AG09309 (cell line): Measurements from ENCODE around the gene PSME1.

Source experiments
- DNase-seq: peaks from one replicate; pipeline ENCODE4 v3.0.0-alpha.2; 2010; ENCODE audit warnings: low read depth
- H3K4me3 ChIP-seq: 2 replicates; pipeline ENCODE4 v1.5.1; 2011; ENCODE audit warnings: mild to moderate bottlenecking, low read depth, low read length, moderate library complexity; ENCODE audit not compliant: control insufficient read depth
- CTCF ChIP-seq: IDR thresholded peaks from 2 replicates; pipeline ENCODE4 v1.5.1; 2011; ENCODE audit warnings: mild to moderate bottlenecking, low read depth, low read length, inconsistent platforms; ENCODE audit not compliant: insufficient read depth, control insufficient read depth; ENCODE audit errors: missing control alignments

The PSME1 gene

DNA sequence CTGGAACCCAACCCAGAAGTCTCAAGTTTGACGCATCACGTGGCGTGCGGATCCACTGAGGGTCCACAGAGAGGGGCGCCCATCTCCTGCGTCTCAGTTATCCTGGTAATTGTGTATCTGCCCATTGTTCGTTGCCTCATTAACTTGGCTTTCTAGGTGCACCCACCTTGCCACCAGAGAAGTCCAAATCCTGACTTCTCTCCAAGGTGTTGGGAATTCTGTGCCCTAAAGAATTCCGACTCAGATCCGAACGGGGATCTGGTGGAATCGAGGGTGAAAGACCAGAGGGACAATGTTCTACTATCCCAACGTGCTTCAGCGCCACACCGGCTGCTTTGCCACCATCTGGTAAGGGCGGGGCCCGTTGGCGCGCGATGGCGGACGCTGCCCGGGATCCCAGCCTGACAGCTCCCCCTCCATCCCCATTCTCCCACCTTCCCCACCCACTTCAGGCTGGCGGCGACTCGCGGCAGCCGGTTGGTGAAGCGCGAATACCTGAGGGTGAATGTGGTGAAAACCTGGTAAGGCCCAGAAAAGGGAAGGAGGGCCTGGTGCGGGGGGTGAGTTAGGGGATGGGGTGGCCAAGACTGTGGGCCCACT, 36.4 kb downstream of the PSME1 start:
- DNase-seq, result no peak
- TF ChIP-seq CTCF, result no peak
- H3K4me3 ChIP-seq, result no peak overlapping the region

DNA sequence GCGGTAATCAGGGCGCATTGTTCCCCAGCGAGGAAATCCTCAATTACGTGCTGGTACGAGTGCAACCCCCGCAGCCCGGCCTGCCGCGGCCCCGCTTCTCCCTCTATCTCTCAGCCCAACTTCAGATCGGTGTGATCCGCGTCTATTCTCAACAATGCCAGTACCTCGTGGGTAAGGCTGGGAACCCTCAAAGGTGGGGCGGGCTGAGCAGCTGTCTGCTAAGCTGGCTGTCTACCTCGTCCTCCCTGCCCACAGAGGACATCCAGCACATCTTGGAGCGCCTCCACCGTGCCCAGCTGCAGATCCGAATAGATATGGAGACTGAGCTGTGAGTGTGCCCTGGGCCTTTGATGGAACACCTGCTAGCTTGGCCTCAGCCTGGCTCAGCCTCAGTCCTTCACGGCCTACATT, 36.9 kb downstream of the PSME1 start:
- no peak overlapping the region for H3K4me3 ChIP-seq
- no peak for TF ChIP-seq CTCF
- DNase-seq, result no peak

DNA sequence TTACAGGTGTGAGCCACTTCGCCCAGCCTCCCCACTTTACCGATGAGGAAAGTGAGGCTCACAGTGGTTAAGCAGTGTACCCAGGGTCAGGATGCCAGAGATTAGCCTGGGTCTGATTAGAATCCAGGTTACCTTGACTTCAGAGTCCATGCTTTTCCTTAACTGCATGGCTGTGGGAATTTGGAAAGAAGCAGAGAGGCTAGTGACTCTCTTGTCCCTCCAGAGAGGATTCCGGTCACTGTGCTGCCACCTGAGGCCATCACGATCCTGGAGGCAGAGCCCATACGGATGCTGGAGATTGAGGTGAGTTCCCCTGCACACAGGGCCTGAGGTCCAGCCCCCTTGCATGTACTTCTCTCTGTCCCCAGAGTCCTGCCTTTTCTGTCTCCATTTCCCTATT, 40.6 kb downstream of the PSME1 start:
- no peak for DNase-seq
- TF ChIP-seq CTCF, result no peak

DNA sequence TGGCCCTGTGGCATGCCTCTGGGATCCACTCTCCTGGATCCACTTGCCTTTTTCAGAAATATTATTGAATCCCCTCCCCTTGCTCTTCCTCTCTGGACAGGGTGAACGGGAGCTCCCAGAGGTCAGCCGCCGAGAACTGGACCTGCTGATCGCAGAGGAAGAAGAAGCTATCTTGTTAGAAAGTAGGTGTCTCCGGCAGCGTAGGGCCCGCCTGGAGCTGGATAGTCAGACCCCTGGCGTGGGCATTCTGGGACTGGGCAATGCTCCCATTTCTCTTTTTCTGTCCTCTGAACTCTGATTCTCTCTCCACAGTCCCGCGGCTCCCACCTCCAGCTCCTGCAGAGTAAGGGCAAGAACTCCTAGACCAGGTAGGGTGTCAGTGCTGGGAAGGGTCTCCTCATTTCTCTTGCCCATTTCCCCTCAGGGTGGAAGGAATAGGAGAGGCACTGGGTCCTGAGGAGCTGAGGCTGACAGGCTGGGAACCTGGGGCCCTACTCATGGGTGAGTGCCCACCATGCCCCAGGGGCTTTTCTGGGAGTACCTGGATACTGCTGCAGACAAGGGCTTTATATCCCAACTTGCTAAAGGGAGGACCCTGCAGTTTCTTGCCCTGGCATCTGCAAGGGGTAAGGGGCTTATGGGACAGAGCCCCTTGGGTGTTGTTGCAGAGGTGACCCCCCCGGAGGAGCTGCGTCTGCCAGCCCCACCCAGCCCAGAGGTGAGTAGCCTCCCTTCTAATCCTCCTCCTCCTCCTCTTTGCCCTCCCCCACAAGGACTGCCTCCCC, 41.2 kb downstream of the PSME1 start:
- TF ChIP-seq CTCF, result no peak
- DNase-seq, result no peak
- no peak overlapping the region for H3K4me3 ChIP-seq

More for the DNA sequence above, 40.6 kb downstream of the PSME1 start:
- H3K4me3 ChIP-seq, result no peak overlapping the region

GRCh38 chr14:24177891-24178290, 41.9 kb downstream of the PSME1 start:
- no peak for TF ChIP-seq CTCF
- no peak overlapping the region for H3K4me3 ChIP-seq
- DNase-seq, result no peak

GRCh38 chr14:24178399-24179178, 42.6 kb downstream of the PSME1 start:
- TF ChIP-seq CTCF, result no peak
- no peak for DNase-seq
- no peak overlapping the region for H3K4me3 ChIP-seq
